HG03025 (cell line): ENCODE results near the gene SRPRB.

Source experiments
- ATAC-seq: cut with Tn5 transposase; IDR thresholded peaks from one replicate; pipeline ENCODE4 v1.9.1; 2021; ENCODE audit warnings: mild to moderate bottlenecking, moderate library complexity; ENCODE audit not compliant: unreplicated experiment, low FRiP score

Gene SRPRB

GRCh38 chr3:133805702-133806475 is at the start of gene SRPRB:
TSS of gene SRPRB (plus strand) at chr3:133805815. CDS start at chr3:133805849, 34 bp downstream.
- ATAC-seq: peak; percentile 97

DNA sequence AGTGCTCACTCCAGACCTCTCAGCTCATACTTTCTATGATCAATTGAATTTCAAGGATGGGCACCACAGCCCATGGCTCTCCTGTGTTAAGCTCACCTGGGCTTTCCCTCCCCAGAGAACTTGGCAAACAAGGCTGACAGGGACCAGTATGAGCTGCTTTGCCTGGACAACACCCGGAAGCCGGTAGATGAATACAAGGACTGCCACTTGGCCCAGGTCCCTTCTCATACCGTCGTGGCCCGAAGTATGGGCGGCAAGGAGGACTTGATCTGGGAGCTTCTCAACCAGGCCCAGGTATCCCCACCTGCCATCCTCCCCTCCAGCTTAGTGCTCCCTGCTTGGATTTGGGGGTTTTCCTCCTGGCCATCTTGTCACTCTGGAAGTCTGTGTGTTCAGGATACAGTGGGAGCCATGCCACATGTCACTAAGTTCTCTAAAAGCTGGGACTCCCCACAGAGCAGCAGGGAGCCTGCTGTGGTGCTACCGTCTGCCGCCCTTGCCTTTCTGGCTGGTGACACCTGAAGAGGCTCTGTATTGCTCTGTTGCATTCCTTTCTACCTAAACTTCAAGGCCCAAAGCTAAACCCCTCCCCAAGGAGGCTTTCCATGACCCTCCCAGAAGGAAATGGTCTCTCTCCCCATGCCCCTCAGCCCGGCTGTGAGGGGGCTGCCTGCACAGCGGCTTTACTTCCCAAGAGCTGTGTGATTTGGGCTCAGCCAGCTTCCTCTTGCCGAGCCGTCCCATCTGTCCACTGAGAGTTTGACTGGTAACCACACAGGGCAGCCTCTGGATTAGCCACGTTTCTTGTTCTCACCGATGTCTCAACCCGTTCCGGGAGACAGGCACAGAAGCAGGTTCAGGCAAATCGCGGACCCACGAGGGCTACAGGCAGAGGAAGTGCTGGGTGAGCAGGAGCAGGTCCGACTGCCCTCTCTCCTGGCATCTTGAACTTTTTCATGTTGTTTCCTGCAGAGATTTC is 48.6 kb upstream of the SRPRB start:
- no peak for ATAC-seq

GRCh38 chr3:133757701-133758567 is 47.7 kb upstream of the SRPRB start:
- no peak for ATAC-seq

DNA sequence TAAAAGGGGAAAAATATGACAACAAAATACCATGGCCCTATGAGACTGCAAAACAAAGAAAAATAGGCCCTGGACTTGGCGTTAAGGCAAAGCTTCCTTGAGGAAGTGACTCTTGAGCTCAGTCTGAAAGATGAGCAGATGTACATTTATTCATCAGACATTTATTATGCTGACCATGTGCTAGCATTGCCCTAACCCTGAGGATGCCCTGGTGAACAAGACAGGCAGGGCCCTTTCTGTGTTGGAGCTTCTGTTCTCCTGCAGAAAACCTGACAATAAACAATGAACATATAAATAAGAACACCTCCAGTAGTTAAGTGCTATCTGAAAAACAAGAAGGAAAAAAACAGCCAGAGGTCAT is 47.1 kb upstream of the SRPRB start:
- ATAC-seq: no peak

- ATAC-seq: no peak
These were observed 46.5 kb upstream of the SRPRB start for GRCh38 chr3:133758964-133759739.

GRCh38 chr3:133759740-133760305 is 45.8 kb upstream of the SRPRB start:
- ATAC-seq: no peak

GRCh38 chr3:133760916-133761315 is 44.7 kb upstream of the SRPRB start:
- ATAC-seq: no peak

DNA sequence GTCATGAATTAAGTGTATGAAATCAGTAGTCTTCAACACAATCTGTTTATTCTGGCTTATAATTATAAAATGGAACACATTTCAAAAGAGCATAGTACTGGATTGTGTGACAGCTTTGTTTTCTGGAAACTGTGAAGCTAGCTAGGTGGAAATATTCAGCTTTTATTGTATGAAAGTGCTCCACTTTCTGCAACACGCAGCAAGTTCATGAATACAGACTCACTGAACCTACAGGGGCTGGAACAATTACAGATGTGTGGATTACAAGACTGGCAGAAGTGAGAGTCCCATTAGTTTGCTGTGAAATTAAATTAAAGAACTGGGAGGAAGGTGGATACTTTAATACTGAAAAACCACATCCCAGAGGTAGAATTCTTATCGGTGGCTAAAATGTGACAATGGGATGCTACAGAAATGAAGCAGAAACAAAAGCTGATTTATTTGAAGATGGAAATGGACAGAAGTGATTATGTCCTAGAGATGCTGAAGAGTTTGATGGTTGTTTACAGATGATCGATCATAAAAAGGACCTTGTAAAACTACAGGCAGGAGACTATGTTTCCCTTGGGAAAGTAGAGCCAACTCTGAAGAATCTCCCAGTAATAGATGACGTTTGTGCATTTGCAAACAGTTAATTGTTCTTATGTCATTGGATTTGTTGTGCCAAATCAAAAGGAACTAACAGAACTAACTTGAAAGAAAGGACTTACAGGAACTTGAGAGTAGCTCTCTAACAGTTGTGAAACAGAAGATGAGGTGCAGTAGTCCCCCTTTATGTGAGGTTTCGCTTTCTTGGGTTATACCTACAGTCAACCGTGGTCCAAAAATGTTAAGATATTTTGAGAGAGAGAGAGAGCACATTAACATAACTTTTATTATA is 43.8 kb upstream of the SRPRB start:
- no peak for ATAC-seq

GRCh38 chr3:133762539-133762938 is 43.1 kb upstream of the SRPRB start:
- no peak for ATAC-seq

GRCh38 chr3:133763797-133764683 is 41.6 kb upstream of the SRPRB start:
- no peak for ATAC-seq

DNA sequence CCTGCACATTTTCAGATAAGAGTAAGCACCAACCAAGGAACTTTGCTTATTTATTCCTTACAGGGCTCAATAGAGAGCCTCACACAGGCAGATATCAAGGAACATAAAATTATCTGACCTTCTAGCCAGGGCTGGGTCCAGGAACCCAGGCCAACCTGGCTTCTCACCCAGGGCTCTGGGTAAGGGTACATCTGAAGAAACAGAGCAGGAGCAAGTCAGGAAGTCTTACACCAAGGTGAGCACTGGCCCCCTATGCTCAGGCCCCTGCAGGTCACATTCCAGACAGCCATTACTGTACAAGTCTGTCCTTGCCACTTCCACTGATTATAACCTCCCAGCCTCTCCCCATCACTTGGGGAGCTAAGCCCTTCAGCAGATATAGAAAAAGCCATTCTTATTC is 40.4 kb upstream of the SRPRB start:
- no peak for ATAC-seq

- no peak for ATAC-seq
These were observed 38.0 kb upstream of the SRPRB start for GRCh38 chr3:133767607-133768006.

- no peak for ATAC-seq
These were observed 36.1 kb upstream of the SRPRB start for GRCh38 chr3:133769536-133769935.

DNA sequence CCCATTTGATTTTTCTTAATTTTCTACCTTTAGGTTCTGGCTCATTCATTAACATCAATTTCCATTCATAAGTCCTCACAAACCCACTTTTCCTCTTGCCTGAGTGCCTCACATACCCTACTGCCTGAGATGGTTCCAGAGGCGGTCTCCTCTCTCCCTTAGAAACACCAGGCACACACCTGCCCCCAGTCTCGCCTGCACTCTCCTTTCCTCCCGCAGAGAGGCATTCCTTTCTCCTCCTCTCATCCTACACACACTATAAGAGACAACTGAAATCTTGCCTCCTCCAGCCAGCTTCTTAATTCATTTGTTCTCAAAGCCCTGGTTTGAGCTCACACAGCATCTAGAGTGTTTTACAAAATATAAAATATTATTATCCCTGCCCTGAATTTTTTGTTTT is 31.9 kb upstream of the SRPRB start:
- ATAC-seq: no peak

GRCh38 chr3:133775309-133775708 is 30.3 kb upstream of the SRPRB start:
- no peak for ATAC-seq

DNA sequence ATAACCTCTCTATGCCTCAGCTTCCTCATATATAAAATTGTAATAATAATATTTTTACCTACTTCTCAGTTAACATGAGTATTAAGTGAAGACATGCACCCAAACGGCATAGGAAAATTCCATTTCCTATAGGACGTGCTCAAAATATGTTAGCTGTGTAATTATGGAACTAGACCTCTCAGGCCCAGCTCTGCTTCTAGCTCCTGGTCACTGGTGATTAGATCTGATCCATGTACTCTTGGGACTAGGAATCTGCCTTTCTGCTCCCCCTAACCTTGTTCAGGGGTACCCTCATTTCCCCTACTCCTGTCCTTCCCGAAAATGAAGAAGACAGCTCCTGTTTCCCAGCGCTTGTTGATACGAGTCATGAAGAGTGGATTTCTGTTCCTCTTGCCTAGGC is 29.8 kb upstream of the SRPRB start:
- ATAC-seq: no peak

- ATAC-seq: no peak
These were observed 28.7 kb upstream of the SRPRB start for GRCh38 chr3:133776794-133777438.
